Coronary artery (tissue), 2 donors: ENCODE measurements around the gene ARFGAP1.

Experiments used
- DNase-seq: peaks from one replicate; pipeline ENCODE4 v3.0.0-alpha.2; 2017; ENCODE audit warnings: low spot score
- H3K27ac ChIP-seq, 2 donors: fragments of 200-600 bp; sonication (generic); one replicate each; pipeline ENCODE4 v1.5.1; 2016 to 2019
- H3K4me3 ChIP-seq: fragments of 200-600 bp; sonication (generic); 2 replicates; pipeline ENCODE4 v1.5.1; 2016; ENCODE audit warnings: mild to moderate bottlenecking, moderate library complexity
- TF ChIP-seq, protein P1 (sequence below): fragments of 200-600 bp; sonication (generic); IDR thresholded peaks from one replicate; pipeline ENCODE4 v1.5.1; 2019; ENCODE audit warnings: antibody characterized with exemption

Gene ARFGAP1

DNA sequence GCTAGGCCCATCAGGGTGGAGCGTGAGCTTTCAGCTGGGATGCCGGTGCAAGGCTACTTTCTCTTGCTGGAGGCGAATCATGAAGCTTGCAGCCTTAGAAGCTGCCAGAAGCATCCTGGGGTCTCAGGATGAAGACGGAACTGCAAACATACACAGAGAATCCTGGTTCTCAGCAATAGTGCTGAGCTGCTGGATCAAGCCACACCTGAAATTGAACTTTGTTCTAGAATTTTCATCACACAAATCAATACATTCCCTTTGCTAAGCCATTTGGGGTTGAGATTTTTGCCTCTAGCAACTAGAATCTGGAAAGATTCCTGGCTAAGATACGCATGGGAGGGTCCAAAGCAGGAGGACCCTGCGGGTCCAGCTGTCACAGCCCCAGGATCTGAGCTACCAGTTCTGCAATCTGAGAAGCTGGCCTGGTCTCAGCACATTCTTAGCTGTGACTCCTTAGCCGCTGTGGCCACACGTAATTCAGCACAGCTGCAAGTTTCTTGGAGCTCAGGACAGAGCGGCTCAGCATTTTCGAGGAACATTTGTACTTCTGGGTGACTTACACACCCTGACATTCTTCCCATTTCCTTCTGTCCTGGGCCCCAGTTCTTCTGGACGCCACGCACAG lies 6.6 kb upstream of the ARFGAP1 start:
- TF ChIP-seq, protein P1, sequence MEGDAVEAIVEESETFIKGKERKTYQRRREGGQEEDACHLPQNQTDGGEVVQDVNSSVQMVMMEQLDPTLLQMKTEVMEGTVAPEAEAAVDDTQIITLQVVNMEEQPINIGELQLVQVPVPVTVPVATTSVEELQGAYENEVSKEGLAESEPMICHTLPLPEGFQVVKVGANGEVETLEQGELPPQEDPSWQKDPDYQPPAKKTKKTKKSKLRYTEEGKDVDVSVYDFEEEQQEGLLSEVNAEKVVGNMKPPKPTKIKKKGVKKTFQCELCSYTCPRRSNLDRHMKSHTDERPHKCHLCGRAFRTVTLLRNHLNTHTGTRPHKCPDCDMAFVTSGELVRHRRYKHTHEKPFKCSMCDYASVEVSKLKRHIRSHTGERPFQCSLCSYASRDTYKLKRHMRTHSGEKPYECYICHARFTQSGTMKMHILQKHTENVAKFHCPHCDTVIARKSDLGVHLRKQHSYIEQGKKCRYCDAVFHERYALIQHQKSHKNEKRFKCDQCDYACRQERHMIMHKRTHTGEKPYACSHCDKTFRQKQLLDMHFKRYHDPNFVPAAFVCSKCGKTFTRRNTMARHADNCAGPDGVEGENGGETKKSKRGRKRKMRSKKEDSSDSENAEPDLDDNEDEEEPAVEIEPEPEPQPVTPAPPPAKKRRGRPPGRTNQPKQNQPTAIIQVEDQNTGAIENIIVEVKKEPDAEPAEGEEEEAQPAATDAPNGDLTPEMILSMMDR, result no peak
- no peak overlapping the region for H3K27ac ChIP-seq
- DNase-seq, result no peak
- no peak overlapping the region for H3K4me3 ChIP-seq

- DNase-seq, result no peak
- no peak overlapping the region for H3K4me3 ChIP-seq
- H3K27ac ChIP-seq, result no peak overlapping the region
- TF ChIP-seq, protein P1, result no peak
Observed at GRCh38 chr20:63267691-63268090, 4.9 kb upstream of the ARFGAP1 start.

DNA sequence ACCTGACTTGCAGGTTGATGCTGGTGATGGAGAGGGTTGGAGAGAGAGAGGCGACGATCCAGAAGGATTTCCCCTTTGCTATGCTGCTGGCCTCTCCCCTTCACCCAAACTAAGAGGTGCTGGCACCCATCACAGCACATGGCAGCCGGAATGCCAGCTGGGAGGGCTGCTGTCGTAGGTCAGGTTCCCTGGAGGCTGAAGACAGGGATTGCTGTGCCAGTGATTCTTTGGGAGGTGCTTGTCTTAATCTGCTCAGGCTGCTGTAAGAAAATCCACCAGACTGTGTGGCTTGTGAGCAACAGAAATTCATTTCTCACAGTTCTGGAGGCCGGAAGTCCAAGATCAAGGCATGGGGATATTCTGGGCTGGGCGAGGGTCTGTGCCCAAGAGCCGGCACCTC lies 4.4 kb upstream of the ARFGAP1 start:
- DNase-seq, result no peak
- Histone ChIP-seq H3K27ac (no peak overlapping the region), H3K4me3 (no peak overlapping the region)
- TF ChIP-seq, protein P1, result no peak

DNA sequence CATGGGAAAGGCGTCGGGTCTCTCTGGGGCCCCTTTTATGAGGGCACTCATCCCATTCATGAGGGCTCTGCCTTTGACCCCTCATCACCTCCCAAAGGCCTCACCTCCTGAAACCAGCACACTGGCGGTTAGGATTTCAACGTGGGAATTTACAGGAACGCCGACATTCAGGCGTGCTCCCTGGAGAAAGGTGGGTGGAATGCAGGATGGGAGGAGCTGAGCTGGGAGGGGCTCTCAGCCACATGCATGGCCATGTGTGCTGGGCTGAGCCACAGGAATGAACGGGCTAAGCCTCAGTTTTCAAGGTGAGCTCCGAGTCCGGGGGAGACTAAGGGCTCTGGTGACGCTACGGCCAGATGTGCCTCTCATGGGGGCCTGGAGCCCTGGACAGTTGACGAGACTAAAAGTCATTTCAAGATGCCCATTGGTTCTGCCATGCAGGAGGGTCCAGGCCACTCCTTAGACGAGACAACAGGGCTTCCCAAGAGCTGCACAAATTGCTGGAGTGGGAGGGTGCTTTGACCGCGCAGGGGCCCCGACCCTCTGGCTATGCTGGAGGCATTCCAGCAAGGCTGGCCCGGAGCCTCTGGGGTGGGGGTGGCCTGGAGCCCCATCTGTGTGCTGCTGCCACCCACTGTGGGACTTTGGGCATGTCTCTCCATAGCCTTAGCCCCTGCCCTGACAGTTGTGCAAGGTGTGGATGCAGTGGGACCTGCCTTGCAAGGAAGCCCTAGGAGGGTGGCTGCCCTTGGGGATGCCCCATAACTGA lies 3.8 kb upstream of the ARFGAP1 start:
- Histone ChIP-seq H3K27ac (no peak overlapping the region), H3K4me3 (no peak overlapping the region)
- no peak for DNase-seq
- TF ChIP-seq, protein P1, result no peak

GRCh38 chr20:63269724-63270123 lies 2.9 kb upstream of the ARFGAP1 start:
- H3K4me3 ChIP-seq, result no peak overlapping the region
- TF ChIP-seq, protein P1, result no peak
- no peak overlapping the region for H3K27ac ChIP-seq
- no peak for DNase-seq

DNA sequence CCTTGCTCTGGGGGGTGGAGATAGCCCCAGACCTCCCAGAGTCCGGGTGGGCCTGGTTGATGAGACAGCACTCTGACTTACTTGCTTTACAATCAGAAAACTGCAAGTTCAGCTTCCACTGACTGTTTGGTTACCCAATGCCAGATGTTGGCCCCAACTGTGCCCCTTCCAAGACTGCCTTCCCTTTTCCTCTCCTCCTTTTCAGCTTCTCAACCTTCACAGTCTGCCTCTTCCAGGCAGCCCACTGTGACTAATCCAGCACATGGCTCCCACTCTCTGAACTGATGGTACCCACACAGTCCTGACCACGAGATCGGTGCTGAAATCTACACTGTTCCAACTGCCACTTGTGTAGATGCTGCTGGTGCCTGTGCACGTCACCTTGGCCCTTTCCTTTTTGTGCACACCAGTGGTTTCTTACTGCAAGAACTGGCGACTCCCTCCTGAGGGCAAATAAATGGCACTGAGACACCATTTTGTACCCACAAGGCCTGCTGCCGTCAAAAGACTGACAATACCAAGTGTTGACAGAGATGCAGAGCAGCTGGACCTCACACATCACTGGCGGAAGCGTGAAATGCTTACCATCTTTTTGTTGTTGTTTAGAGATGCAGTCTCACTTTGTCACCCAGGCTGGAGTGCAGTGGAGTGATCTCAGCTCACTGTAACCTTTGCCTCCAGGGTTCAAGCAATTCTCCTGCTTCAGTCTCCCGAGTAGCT lies 1.8 kb upstream of the ARFGAP1 start:
- Histone ChIP-seq H3K4me3 (no peak overlapping the region), H3K27ac (no peak overlapping the region)
- TF ChIP-seq, protein P1, result no peak
- no peak for DNase-seq
